ENCODE data around the gene SLC9A5.

DNA sequence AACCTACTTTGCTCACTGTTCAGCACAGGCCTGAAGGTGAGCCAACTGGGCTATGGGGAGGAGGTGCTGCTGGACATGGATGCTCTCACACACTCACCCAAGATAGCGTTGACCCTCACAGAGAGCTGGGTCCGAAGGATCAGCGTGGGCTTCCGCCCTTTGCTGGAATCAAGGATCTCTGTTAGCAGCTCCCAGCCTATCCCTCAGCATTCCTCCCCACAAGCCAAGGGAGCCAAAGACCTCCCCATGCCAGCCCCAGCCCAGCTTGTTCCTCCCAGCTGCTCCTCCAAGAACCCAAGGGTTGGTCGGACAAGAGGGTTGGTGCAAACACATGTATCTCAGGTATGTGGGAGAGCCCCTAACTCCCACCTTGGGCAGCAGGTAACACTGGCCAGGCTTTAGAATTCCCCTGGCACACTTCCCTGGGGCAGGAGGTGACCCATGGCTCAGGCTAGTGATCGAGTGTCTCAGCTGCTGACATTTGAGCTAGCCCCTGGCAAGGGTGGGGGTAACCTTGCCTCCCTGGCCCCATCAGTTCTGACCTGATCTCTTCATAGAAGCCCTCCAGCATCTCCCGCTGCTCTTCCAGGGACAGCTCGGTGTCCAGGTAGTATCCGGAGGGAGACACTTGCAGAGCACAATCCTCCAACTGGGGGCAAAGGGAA, 9.8 kb upstream of the SLC9A5 start:
- TF ChIP-seq CTCF (IDR thresholded peaks at IDR 0.05) = no peak
- TF ChIP-seq POLR2A (IDR thresholded peaks at IDR 0.05) = no peak
